NCI-H1092 (cell line): ENCODE data around the gene TMEM184C.
A peak's percentile ranks its signal among the peaks of the same experiment; 100 is the strongest.

Experiments
- DNase-seq: peaks from one replicate; lab custom pipeline; 2025; lab: John Stamatoyannopoulos, UW

The TMEM184C gene

DNA sequence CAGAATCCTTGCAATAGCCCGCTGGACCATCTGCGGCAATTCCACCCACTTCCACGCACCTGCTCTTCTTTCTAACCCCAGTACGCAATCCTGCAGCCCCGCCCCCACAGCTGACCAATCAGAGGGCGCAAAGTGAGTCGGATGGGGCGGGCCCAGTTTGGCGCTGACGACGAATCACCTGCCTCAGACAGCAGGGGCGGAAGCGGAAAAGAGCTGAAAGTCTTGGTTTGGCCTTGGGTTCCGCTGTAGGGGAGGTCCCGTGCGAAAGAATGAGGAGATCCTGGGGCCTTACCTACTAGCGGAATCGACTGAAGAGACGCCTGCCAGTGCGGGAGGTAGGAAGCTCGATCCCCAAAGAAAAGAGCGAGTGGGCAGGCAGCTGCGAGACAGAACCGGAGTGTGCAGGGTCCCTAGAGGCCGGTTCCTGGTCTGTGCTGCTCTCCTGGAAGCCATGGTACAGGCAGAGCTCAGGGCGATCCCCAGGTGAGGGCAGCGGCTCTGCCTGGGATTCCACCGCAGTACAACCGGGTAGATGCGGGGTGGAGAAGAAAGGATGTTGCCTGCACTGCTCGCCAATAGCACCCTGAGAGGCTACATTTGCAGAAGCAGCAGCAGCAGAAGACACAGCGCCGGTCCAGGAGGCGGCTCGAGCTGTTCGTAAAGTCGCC is at the start of gene TMEM184C:
TSS of gene TMEM184C (plus strand) at position 225 of the 668 bp plus-strand sequence. CDS start 560 bp downstream, outside the sequence.
- peak; percentile 93 for DNase-seq

DNA sequence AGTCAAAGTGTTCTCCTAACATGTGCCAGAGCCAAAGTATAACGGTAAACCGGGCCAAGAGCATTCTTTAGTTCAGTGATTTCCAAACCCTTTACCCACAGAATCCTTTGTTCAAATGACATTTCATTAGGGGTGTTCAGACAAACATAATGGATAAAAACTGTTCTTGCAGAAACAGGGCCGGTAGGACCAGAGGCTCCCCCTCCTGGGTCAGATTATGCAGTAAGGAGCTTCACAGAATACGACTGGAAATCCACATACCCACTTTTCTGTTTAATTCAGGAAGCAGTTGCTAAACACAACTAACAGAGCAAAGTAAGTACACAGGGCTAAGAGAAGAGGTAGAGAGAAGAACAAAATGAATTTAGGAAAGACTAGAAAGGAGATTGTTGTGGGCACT is 46.6 kb upstream of the TMEM184C start:
- no peak for DNase-seq

DNA sequence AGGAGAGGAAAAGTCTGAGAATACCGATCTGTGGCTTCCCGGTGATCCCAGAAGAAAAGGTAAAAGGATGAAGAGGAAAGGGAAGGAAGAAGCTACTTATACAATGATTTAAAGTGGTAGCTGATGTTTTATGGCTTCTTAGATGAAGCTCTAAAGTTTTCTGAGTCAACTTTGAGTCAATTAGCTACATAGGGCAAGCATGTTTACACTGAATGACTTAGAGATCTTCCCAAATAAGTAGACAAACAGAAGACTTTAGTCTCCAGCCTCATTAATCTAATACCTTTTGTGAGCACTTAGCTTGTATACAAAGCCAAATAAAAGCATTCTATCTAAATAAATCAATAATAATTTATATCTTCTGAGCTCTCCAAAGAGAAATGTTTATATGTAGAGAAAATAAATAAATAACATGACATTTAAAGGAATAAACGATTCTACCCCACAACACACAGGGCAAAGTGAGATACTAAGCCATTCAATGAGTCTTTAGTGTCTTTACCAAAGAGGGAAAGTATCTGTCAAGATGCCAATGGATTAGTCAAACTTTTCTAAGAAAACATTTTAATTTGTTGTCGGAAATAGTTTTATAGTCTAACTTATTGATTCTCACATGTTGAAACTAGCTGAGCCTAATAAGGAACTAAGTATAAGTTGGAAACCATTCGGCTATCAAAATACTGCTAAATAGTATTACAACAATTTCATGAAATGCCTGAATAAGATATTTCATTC is 46.0 kb upstream of the TMEM184C start:
- DNase-seq, result no peak

DNA sequence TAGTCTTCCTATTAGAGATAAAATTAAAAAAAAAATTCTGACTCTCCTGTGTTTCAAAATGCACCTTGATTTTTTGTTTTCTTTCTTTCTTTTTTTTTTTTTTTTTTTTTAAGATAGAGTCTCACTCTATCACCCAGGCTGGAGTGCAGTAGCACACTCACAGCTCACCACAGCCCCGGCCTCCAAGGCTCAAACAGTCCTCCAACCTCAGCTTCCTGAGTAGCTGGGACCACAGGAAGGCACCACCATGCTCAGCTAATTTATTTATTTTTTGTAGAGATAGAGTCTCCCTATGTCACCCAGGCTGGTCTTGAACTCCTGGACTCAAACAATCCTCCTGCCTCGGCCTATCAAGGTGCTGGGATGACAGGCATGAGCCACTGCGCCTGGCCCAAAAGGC is 41.1 kb upstream of the TMEM184C start:
- no peak for DNase-seq

DNA sequence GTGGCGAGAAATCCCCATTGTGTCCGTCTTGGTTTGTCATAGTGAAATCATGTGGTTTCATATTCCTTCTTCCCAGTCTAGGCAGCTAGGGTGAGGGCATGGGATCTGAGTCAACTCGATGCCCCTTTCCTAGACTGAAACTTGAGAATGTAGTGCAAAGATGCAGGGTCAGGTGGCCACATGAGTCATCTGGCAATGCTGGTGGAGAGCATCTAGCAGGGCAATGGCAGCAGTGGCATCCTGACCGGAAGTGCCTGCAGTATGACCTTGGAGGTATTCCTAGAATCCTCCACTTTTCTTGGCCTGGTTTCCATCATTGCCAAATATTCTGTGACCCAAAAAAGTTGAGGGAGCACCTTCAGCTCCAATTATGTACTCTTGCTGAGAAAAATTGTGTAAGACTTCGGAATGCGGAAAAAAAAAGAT is 39.1 kb upstream of the TMEM184C start:
- no peak for DNase-seq

DNA sequence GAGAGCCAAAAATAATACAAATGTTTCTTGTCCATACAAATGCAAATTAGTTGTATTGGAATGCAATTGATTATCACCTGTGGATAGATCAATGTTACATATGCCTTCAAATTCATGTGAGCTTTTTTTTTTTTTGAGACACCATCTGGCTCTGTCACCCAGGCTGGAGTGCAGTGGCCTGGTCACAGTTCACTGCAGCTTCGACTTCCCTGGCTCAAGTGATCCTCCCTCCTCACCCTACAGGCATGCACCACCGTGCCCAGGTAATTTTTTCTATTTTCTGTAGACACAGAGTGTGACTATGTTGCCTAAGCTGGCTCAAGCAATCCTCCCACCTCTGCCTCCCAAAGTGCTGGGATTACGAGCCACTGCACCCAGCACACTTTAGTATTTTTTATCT is 38.6 kb upstream of the TMEM184C start:
- no peak for DNase-seq

DNA sequence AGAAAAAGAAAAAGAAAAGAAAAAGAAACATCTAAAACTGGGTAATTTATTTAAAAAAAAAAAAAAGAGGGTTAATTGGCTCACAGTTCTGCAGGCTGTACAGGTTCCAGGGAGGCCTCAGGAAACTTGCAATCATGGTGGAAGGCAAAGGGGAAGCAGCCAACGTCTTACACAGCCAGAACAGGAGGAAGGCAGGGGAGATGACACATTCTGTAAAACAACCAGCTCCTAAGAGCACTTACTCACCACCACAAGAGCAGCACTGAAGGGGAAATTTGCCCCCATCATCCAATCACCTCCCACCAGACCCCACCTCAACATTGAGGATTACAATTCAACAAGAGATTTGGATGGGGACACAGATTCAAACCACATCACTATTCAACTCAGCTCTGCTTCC is 36.8 kb upstream of the TMEM184C start:
- DNase-seq, result no peak

DNA sequence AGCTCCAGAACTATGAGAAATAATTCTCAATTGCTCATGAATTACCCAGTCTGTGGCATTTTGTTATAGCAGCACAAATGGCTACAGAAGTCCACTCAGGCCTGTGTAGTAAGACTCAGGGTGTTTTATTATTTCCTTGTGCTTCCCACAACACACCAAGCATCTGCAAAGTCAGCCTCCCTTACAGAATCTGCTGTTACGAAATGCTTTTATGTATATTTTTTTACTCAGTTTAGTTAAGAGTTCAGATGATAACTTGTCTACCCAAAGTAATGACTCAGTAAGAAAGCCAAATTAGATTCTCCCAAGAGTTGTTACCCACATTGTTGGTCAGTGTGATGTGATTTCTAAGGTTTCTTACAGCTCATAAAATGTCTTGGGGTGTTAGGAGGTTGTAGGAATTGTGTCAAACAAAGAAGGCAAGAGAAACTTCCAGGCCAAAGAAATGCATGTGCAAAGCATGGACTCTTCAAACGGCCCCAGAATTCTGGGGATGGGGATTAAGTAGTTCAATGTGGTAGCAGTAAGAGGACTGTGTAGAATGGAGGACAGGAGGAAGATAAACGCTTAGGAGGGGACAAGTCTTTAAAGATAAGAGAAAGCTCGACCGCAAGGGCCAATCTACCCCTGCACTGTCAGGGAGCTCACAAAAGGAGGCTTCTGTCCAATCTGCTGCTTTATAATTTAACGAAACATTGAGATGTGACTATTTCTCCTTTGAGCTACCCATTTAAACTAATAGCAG is 35.4 kb upstream of the TMEM184C start:
- no peak for DNase-seq

DNA sequence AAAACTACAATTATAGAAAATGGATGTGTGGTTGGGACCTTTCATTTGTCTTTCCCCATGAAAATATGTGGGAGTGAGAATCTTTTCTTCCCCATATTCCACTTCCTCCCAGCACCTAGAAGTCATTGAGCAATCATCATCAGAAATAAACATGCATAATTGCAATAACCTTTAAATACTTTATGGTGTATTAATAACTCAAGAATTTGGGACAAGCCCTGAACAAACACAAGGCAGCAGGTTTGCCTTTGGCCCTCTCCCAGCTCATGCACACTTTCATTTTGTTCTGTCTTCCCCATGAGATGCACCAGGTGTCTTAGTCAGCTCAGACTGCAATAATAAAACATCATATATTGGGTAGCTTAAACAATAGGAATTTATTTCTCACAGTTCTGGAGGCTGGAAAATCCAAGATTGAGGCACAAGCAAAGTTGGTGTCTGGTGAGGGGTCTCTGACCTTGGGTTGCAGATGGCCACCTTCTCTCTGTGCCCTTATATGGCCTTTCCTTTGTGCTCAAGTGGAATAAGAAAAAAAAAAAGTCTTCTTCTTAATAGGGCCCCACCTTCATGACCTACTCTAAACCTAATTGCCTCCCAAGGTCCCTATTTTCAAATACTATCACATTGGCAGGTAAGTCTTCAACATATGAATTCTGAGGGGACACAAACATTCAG is 34.7 kb upstream of the TMEM184C start:
- DNase-seq, result no peak

DNA sequence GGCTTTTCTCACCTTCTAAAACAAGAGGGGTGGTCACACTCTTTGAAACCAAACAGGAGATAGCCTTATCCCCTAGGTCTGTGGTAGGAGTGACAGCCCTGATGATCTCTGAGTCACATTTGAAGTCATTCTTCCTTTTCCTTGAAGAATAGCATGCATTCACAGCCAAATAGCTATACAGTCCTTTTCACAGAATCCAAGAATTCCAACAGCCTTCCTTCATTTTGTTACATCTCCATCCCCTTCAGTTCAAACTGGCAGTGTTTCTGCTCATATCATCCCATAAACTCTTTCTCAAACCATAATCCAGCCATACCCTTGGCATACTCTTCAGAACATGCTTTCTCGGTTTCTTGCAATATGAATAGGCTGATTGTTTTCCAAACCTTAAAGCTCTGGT is 33.3 kb upstream of the TMEM184C start:
- DNase-seq, result no peak

DNA sequence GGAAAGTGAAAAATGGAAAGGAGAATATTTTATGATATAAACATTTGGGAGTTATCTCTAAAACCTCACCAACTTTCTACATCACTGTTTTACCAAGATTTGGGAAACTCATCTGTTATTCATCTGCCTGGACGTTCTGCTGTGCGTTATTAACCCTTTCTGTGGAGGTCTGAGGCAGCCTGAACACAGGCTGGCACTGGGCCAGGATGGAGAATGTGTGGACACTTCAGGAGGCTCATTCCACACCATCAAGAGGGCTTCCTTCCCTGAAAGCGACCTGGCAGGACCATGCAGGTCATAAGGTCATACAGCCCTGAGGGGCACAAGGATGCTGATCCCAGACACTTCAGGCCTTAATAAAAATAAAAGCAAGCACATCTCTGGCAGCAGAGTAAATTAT is 31.2 kb upstream of the TMEM184C start:
- DNase-seq, result no peak

DNA sequence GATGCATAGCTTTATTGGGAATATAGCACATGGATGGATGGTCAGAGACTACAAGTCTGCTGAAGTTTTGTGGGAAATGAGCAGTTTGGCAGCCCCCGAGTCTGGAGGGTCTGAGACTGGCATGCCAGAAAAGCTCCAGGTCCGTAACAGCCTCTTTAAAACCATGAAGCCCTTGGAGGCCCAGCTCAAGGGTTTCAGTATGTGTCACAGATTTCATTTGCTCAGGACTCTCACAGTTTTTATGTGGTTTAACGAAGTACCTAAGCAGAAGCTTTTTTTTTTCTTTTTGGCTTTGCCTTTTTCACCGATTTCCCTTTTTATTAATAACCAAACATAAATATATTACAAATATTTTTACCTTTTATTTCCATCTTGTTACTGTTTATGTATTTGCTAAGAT is 30.6 kb upstream of the TMEM184C start:
- DNase-seq, result no peak

DNA sequence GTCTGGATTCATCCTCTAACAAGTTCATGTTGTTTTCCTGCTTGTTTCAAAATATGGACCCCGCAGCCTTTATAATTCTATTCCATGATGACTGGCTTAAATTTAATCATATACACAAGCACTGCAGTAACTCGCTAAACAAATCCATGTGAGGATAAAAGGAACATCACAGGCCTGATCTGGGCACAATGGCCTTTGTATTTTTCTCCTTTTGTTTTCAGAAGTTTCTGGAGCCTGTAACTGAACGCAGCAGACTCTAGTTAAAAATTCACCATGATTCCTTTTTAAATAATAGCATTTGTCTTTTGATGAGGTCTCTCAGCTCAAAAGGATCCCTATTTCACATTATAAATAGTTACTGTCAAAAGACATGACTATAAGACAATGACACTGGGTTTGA is 30.2 kb upstream of the TMEM184C start:
- DNase-seq, result no peak

DNA sequence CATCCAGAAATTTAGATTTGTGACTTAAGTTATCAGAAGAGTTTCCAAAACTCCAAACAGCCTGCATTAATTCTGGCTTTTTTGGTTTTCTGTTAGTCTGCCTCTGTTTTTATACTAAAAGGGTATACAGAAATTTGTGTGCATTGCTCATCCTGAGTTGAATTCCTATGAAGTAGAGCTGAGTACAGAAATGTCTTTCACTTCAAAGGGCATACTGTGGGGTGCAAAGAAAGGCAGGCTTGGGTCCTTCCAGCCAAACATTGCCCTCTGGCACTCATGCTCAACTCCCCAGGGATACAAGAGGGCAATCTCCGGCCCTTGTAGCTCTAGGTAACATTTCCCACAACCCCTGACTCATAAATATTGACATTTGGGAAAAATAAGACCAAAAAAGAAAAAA is 27.6 kb upstream of the TMEM184C start:
- DNase-seq, result no peak

DNA sequence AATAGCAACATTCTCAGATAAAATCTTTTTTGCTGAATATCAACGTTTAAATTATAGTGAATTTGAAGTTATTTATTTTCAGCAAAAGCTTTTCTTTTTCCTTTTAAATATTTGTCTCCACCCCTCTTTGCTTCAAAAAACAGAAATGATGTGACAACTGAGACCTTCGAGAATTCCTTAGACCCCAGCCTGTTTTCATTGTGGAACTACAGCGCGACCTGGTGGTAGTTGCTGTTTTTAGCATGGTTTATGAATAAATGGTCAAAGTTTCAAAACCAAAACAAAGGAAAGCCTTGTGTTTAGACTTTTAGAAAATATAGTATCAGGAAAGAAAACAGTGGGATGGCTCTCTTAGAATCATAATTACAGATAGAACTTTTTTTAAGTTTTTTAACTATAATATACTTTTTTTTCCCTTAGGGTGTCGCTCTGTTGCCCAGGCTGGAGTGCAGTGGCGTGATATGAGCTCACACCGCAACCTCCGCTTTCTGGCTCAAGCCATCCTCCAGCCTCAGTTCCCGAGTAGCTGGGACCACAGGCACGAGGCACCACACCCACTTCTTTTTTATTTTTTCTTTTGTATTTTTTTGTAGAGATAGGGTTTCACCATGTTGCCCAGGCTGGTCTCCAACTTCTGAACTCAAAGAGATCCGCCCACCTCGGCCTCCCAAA is 26.8 kb upstream of the TMEM184C start:
- DNase-seq, result peak; percentile 14

DNA sequence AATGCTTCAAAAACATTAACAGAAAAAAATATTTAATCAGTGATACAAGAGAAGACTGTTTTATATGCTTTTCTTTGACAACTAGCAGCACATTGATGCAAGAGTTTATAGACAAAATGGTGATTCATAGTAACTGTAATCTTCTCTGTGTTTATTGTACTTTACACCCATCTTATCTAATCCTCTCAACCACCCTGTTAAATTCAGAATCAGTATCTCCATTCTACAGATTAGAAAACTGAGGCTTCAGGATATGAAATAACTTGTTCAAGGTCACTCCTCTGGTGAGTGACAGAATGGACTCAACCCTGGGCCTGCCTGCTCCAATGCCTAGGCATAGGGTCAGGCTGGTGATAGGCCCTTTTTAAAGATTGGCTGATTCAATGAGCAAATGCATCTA is 26.1 kb upstream of the TMEM184C start:
- DNase-seq, result no peak

DNA sequence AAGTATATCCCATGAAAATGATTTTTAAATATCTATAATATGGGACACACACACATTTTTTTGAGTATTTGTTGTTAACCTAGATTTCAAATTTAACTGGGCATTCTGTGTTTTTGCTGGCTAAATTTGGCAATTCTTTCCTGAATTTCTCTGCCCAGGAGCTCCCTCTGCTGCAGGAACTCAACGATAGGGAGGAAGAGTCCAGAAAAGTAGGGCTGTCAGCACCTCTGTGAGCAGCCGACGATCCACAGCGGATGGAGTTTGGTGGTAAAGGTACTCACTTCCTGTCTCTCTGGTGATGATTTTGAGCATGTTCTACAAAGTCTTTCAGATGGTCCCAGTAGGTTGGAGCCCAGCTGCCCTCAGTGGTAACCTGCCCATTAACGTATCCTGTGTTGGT is 23.1 kb upstream of the TMEM184C start:
- DNase-seq, result no peak

DNA sequence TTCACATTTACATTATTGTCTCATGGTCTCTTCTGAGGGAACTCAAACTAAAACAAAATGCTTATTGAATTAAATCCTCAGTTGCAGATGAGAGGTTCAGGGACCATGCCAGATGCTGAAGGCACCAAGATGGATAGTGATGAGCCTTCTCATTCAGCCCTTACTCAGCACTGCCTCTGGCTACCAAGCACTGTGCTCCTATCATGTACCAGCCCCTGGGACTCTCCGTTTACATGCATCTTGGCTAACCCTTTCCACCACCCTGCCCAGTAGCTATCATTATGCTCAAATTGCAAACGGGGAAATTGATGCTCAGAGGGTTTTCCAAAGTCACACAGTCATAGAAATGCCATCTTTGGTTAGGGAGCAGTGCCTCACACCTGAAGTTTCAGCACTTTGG is 22.6 kb upstream of the TMEM184C start:
- no peak for DNase-seq

DNA sequence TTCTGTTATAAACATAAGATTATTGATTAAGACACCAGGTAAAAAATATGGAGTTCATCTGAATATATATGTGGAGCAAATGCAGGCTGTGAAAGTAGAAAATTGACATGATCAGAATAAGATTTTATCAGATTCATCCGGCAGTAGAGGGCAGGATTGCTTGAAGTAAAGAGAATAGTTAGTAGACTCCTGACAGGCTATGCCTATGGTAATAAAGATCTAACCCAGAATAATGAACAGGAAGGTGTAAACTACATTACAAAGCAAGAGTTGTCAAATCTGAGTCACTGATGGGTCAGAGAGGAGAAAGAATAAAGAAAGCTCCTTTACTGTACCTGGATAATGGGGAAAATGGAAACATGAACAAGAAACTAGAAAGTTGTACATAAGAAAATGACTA is 20.8 kb upstream of the TMEM184C start:
- no peak for DNase-seq

DNA sequence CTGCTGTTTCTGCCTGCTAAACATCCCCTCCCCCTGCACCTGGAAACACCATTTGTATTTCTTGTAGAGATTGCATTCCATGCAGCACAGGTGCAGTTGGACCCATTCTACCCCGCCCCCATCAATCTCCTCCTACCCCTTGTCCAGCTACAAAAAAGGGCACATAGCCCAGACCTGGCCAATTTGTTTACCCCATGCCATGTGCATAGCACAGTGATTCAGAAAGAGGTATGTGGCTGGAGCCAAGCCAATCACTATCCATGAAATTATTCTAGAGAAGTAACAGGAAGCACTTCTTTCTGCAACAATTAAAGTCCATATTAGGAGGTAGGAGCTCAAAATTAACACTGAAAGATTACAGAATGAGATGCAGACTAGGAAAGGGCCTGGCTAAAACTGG is 20.2 kb upstream of the TMEM184C start:
- no peak for DNase-seq

DNA sequence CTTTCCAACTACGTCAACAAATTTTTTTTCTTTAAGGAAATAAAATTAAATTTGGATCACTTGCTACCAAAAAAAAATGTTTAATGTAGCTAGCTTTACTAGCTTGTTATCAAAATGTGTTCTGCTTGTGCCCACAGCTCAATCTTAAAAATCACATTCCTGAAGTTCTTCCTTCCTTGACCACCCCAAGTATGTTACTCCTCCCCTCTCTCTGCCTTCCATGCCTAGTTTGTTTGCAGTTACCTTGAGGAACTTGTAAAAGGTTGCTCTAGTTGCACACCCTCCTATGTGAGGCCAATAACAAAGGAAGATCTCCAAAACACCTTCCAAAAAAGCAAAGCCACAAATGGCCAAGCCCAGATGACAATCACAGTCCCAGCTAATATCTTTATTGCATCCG is 19.6 kb upstream of the TMEM184C start:
- no peak for DNase-seq

DNA sequence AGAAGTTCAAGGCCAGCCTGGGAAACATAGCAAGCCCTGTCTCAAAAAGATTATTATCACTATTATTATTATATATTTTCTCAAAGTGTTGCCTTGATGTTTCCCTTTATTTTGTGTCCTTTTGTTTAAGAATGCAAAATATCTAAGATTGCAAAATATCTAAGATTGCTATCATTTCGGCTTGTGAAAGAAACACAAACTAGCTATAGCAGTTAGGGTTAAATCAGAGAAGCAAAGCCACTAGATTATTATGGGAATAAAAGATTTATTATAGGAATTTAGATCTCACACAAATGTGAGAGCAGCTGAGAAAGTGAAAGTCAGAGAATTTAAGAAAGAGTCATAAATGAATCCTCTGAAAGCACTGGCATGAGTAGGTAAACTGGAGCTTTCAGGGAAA is 18.0 kb upstream of the TMEM184C start:
- no peak for DNase-seq
